Endodermal cell (in vitro differentiated cells): ENCODE results near the gene CD2BP2. TPM values are rescaled to one million over a fixed set of nuclear protein-coding genes. Genes with fewer than 3 reads are reported as not detected.
"Not testable (repeated sequence)": the region's sequence is repeated elsewhere in the genome, so short reads cannot be mapped to it uniquely, and the experiment has no call there.

Source experiments
- DNase-seq: peaks from one replicate; pipeline ENCODE4 v3.0.0-alpha.2; 2017
- H3K27ac ChIP-seq: 2 replicates; pipeline ENCODE4 v1.5.1; 2013; ENCODE audit warnings: mild to moderate bottlenecking, low read depth, low read length, moderate library complexity
- H3K27me3 ChIP-seq: 2 replicates; pipeline ENCODE4 v1.6.1; 2013; ENCODE audit warnings: mild to moderate bottlenecking, low read length, moderate library complexity; ENCODE audit not compliant: insufficient read depth, control insufficient read depth, poor library complexity, severe bottlenecking
- H3K36me3 ChIP-seq: 2 replicates; pipeline ENCODE4 v1.7.0; 2013; ENCODE audit warnings: mild to moderate bottlenecking, low read length, moderate library complexity; ENCODE audit not compliant: control insufficient read depth, insufficient read depth
- H3K4me1 ChIP-seq: one replicate; pipeline ENCODE4 v1.7.0; 2013; ENCODE audit warnings: low read length; ENCODE audit not compliant: control insufficient read depth, insufficient read depth
- H3K4me3 ChIP-seq: 2 replicates; pipeline ENCODE4 v1.5.1; 2013; ENCODE audit warnings: mild to moderate bottlenecking, low read length, moderate library complexity
- H3K9ac ChIP-seq: 2 replicates; pipeline ENCODE4 v1.6.1; 2013; ENCODE audit warnings: mild to moderate bottlenecking, low read length, moderate library complexity; ENCODE audit not compliant: poor library complexity, severe bottlenecking; ENCODE audit errors: extremely low read depth
- H3K9me3 ChIP-seq: 2 replicates; pipeline ENCODE4 v1.6.1; 2013; ENCODE audit warnings: mild to moderate bottlenecking, low read length, moderate library complexity; ENCODE audit not compliant: control insufficient read depth
- H3K27ac Mint-ChIP-seq: 2 replicates; pipeline ENCODE4 v1.8.0; 2020; ENCODE audit warnings: mixed read lengths
- H3K27me3 Mint-ChIP-seq: 2 replicates; pipeline ENCODE4 v1.8.0; 2021; ENCODE audit warnings: mild to moderate bottlenecking, mixed read lengths; ENCODE audit not compliant: insufficient read depth
- H3K36me3 Mint-ChIP-seq: 2 replicates; pipeline ENCODE4 v1.8.0; 2020; ENCODE audit warnings: low read depth, mixed read lengths
- H3K4me1 Mint-ChIP-seq: 2 replicates; pipeline ENCODE4 v1.8.0; 2020; ENCODE audit warnings: mixed read lengths
- H3K4me3 Mint-ChIP-seq: 2 replicates; pipeline ENCODE4 v1.8.0; 2020; ENCODE audit warnings: mild to moderate bottlenecking, moderate library complexity, mixed read lengths
- H3K9me3 Mint-ChIP-seq: 2 replicates; pipeline ENCODE4 v1.8.0; 2020; ENCODE audit warnings: mild to moderate bottlenecking, mixed read lengths
- WGBS, 2 experiments: methylation state at CpG; one replicate each; pipeline versions ENCODE4 v1.1.5 to v1.1.7; 2013; ENCODE audit warnings: missing lambda C conversion rate in 2 of 2, mixed read lengths in 1 of 2; ENCODE audit not compliant: insufficient coverage in 1 of 2, insufficient read length in 1 of 2; 5-methylcytosine and 5-hydroxymethylcytosine counted together
- total RNA-seq, 2 donors: library from RNA; stranded (reverse); fragmentation: NEBNext Ultra II Directional in 1 of 2; extraction: Animal tissue kit (Norgen Biotek cat#: 25700) in 1 of 2; gene quantifications; 2 replicates in 1 of 2; 3 replicates in 1 of 2; pipeline ENCODE4 v1.2.1, GENCODE V29; 2021
- TF ChIP-seq, protein P1 (sequence below): fragments of 200-600 bp; sonication (generic); conservative IDR thresholded peaks from 2 replicates; pipeline ENCODE4 v1.5.0; 2021; ENCODE audit warnings: antibody characterized with exemption, mild to moderate bottlenecking

CD2BP2 gene
- total RNA-seq, 2 donors from 2014 or later = 75.4 to 76.0 TPM

DNA sequence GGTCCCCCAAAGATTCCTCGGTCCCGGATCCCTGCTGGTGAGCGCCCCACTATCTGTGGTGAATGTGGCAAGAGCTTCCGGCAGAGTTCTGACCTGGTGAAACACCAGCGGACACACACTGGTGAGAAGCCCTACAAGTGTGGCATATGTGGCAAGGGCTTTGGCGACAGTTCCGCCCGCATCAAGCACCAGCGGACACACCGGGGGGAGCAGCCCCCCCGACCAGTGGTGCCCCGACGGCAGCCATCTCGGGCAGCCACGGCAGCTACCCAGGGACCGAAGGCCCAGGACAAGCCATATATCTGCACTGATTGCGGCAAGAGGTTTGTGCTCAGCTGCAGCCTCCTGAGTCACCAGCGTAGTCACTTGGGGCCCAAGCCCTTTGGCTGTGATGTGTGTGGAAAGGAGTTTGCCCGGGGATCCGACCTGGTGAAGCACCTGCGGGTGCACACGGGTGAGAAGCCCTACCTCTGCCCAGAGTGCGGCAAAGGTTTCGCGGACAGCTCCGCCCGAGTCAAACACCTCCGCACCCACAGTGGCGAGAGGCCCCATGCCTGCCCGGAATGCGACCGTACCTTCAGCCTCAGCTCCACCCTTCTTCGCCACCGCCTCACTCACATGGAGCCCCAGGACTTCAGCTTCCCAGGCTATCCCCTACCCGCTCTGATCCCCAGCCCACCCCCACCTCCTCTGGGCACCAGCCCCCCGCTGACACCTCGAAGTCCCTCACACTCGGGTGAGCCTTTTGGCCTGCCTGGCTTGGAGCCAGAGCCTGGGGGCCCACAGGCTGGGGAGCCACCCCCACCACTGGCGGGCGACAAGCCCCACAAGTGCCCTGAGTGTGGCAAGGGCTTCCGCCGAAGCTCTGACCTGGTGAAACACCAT is 42.9 kb upstream of the CD2BP2 start:
- peak overlapping the region; percentile 49 for H3K27ac ChIP-seq
- WGBS, 2 experiments = 93 to 94% methylated on average over 25 to 42 of the region's 42 CpGs
- H3K27ac Mint-ChIP-seq = no peak overlapping the region

DNA sequence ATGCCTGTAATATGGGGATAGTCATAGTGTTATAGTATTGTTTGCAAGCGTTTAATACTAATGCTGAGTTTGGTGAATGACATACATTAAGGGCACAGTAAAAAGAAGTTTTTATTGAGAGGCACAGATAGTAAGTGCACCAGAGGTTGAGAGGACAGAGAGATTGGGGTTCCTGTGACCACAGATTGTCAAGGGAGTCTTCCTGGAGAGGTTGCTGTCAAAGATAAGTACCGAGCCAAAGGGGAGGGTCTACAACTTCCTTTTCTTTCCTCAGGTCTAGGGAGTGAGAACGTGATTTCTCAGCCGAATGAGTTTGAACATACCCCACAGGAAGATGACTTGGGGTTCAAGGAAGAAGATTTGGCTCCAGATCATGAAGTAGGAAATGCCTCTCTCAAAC is 41.9 kb upstream of the CD2BP2 start:
- TF ChIP-seq, protein P1, sequence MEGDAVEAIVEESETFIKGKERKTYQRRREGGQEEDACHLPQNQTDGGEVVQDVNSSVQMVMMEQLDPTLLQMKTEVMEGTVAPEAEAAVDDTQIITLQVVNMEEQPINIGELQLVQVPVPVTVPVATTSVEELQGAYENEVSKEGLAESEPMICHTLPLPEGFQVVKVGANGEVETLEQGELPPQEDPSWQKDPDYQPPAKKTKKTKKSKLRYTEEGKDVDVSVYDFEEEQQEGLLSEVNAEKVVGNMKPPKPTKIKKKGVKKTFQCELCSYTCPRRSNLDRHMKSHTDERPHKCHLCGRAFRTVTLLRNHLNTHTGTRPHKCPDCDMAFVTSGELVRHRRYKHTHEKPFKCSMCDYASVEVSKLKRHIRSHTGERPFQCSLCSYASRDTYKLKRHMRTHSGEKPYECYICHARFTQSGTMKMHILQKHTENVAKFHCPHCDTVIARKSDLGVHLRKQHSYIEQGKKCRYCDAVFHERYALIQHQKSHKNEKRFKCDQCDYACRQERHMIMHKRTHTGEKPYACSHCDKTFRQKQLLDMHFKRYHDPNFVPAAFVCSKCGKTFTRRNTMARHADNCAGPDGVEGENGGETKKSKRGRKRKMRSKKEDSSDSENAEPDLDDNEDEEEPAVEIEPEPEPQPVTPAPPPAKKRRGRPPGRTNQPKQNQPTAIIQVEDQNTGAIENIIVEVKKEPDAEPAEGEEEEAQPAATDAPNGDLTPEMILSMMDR = no peak
- Mint-ChIP-seq H3K9me3 (no peaks in the 10 kb centered on the region), H3K36me3 (peaks cover 16% of the 10 kb centered on the region), H3K27ac (peak overlapping the region; percentile 37), H3K4me3 (peak overlapping the region; percentile 93), H3K4me1 (peaks cover 35% of the 10 kb centered on the region), H3K27me3 (no peaks in the 10 kb centered on the region)
- H3K36me3 ChIP-seq = peaks cover 25% of the 10 kb centered on the region
- no peaks in the 10 kb centered on the region for H3K27me3 ChIP-seq
- no peaks in the 10 kb centered on the region for H3K4me1 ChIP-seq
- H3K9me3 ChIP-seq = no peaks in the 10 kb centered on the region
- H3K4me3 ChIP-seq = peak overlapping the region; percentile 89
- 94 to 95% methylated on average over 4 of the region's 4 CpGs for WGBS, 2 experiments
- H3K27ac ChIP-seq = peak overlapping the region; percentile 29
- no peak overlapping the region for H3K9ac ChIP-seq
- DNase-seq = no peak

More for the DNA sequence above, 42.9 kb upstream of the CD2BP2 start:
- Histone ChIP-seq H3K9me3 (no peaks in the 10 kb centered on the region), H3K4me1 (no peaks in the 10 kb centered on the region), H3K9ac (no peak overlapping the region), H3K27me3 (no peaks in the 10 kb centered on the region), H3K36me3 (peaks cover 25% of the 10 kb centered on the region), H3K4me3 (peak overlapping the region; percentile 89)
- TF ChIP-seq, protein P1 = no peak
- H3K4me1 Mint-ChIP-seq = peaks cover 35% of the 10 kb centered on the region
- H3K36me3 Mint-ChIP-seq = peaks cover 16% of the 10 kb centered on the region
- H3K9me3 Mint-ChIP-seq = no peaks in the 10 kb centered on the region
- no peak for DNase-seq
- H3K4me3 Mint-ChIP-seq = no peak overlapping the region
- H3K27me3 Mint-ChIP-seq = peaks cover 5% of the 10 kb centered on the region

DNA sequence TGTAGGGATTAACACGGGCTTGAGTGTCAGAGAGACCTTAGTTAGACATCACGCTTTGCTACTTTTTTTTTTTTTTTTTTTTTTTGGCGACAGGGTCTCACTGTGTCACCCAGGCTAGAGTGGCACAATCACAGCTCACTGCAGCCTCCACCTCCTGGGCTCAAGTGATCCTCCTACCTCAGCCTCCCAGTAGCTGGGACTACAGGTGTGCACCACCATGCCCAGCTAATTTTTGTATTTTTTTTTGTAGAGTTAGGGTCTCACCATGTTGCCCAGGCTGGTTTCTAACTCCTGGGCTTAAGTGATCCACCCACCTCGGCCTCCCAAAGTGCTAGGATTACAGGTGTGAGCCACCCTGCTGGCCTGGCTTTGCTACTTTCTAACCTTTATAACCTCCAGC is 41.5 kb upstream of the CD2BP2 start:
- H3K36me3 ChIP-seq = peaks cover 25% of the 10 kb centered on the region
- H3K9me3 Mint-ChIP-seq, H3K27me3 Mint-ChIP-seq, DNase-seq, H3K4me1 ChIP-seq, H3K27me3 ChIP-seq, H3K9me3 ChIP-seq: not testable (repeated sequence)
- peak overlapping the region; percentile 29 for H3K27ac ChIP-seq
- Mint-ChIP-seq H3K4me3 (peak overlapping the region; percentile 93), H3K27ac (peak overlapping the region; percentile 37), H3K36me3 (peaks cover 16% of the 10 kb centered on the region), H3K4me1 (peaks cover 33% of the 10 kb centered on the region)
- 84% methylated on average over 4 of the region's 4 CpGs; no CpG with 5 or more reads in 1 of the 2 experiments for WGBS, 2 experiments
- peak overlapping the region; percentile 97 for H3K9ac ChIP-seq
- peak overlapping the region; percentile 89 for H3K4me3 ChIP-seq
